ENCODE data around the gene TCF7L2.

GRCh38 chr10:112973805-112974204 lies 23.8 kb downstream of the TCF7L2 start:
- TF ChIP-seq ZFP30 (CRISPR knock-in tag; IDR thresholded peaks at IDR 0.05) (no peak), ZNF70 (CRISPR knock-in tag; IDR thresholded peaks at IDR 0.05) (no peak), ARNTL (CRISPR knock-in tag; IDR thresholded peaks at IDR 0.05; ENCODE audit: borderline replicate concordance, low read depth) (no peak), TSHZ2 (CRISPR knock-in tag; IDR thresholded peaks at IDR 0.05) (no peak), ZNF8 (CRISPR knock-in tag; IDR thresholded peaks at IDR 0.05) (no peak), BACH2 (CRISPR knock-in tag; IDR thresholded peaks at IDR 0.05; ENCODE audit: borderline replicate concordance) (no peak), ISL1 (CRISPR knock-in tag; IDR thresholded peaks at IDR 0.05) (no peak), CREB5 (CRISPR knock-in tag; IDR thresholded peaks at IDR 0.05; ENCODE audit: low read depth) (no peak), CSRNP3 (CRISPR knock-in tag; IDR thresholded peaks at IDR 0.05) (no peak)
- TF ChIP-seq, protein P1, sequence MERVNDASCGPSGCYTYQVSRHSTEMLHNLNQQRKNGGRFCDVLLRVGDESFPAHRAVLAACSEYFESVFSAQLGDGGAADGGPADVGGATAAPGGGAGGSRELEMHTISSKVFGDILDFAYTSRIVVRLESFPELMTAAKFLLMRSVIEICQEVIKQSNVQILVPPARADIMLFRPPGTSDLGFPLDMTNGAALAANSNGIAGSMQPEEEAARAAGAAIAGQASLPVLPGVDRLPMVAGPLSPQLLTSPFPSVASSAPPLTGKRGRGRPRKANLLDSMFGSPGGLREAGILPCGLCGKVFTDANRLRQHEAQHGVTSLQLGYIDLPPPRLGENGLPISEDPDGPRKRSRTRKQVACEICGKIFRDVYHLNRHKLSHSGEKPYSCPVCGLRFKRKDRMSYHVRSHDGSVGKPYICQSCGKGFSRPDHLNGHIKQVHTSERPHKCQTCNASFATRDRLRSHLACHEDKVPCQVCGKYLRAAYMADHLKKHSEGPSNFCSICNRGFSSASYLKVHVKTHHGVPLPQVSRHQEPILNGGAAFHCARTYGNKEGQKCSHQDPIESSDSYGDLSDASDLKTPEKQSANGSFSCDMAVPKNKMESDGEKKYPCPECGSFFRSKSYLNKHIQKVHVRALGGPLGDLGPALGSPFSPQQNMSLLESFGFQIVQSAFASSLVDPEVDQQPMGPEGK (CRISPR knock-in tag; IDR thresholded peaks at IDR 0.05; ENCODE audit: borderline replicate concordance), result no peak

All from SK-N-SH treated with all-trans-retinoic acid at 6 μM for 48 hours (cell line).